LNCaP clone FGC (cell line): Measurements from ENCODE around the gene ALDH16A1.

Experiments used
- DNase-seq: peaks from one replicate; pipeline ENCODE4 v3.0.0-alpha.2; 2011; ENCODE audit warnings: low read depth
- H3K4me3 ChIP-seq: 2 replicates; pipeline ENCODE4 v1.5.1; 2011; ENCODE audit warnings: mild to moderate bottlenecking, low read depth, low read length, control low read depth
- CTCF ChIP-seq: IDR thresholded peaks from 2 replicates; pipeline ENCODE4 v1.5.1; 2012; ENCODE audit warnings: mild to moderate bottlenecking; ENCODE audit not compliant: control insufficient read depth, insufficient read depth; ENCODE audit errors: extremely low read depth

Gene ALDH16A1

GRCh38 chr19:49411681-49412326, 41.2 kb upstream of the ALDH16A1 start:
- no peak for DNase-seq
- H3K4me3 ChIP-seq: no peak overlapping the region
- no peak for TF ChIP-seq CTCF

DNA sequence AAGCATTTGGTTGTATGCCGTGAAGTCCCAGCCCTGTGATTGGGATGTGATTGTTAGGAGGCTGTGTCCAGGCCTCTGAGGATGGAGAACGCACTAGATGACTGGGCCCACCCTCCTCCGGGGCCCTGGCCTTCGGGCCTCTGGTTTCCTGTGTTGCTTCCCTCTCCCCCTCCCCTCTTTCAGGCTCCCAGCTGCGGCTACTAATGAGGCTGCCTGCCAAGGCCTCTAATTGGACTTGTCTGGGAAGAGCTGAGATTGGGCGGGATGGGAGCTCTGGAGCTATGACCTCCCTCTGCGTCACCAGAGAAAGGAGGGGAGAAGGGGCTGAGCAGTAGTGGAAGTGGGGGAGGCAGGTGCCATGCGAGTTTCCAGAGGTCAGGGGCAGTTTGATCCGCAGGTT, 39.7 kb upstream of the ALDH16A1 start:
- no peak overlapping the region for H3K4me3 ChIP-seq
- no peak for TF ChIP-seq CTCF
- no peak for DNase-seq

GRCh38 chr19:49414256-49414655, 38.8 kb upstream of the ALDH16A1 start:
- no peak for TF ChIP-seq CTCF
- no peak for DNase-seq
- H3K4me3 ChIP-seq: no peak overlapping the region

DNA sequence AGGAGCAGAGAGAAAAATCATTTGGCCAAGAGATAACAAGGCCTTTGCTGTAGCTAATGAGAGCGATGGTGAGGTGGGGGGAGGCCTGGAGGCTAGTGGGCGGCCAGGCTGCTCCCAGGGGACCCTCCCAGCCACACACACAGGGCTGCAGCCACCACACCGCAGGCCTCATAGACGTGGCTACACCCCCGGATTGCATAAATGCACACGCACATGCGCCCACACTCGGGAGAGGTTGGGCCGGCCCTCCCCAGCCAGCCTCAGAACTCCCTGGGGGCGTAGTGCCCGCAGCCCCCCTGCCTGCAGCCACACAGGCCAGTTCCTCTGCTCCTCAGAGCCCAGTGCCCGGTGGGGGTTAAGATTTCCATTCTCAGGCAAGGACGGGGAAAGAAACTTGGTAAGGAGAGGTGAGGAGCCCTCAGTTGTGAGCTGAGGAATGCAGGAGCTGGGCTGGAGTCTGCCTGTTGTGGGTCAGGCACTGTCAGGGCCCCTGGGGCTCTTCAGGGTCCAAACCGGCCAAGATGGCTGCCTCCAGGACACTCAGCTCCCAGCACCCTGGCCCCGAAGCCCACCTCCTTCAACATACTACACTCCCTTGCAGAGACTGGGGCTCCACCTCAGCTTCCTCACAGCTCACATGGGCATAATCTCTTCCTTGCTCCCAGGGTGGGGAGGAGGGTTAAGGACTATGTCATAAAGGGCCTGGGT, 37.8 kb upstream of the ALDH16A1 start:
- H3K4me3 ChIP-seq: no peak overlapping the region
- no peak for TF ChIP-seq CTCF
- no peak for DNase-seq

DNA sequence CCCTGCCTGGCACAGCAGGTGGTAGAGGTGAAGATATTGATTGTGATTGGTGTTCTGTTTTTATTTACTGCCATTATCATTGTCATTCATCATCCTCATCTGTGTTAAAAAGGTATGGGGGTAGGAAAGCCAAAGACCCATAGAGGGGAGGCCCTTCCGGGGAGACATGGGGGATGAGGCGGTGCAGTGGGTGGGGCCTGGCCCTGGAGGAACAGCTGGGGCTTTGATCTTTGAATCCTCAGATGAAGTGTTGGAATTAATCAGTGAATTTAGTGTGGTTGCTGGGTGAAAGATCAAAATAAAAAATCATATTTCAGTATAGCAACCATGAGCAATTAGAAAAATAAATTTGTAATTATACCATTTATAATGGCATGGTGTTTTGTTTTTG, 37.2 kb upstream of the ALDH16A1 start:
- H3K4me3 ChIP-seq: no peak overlapping the region
- no peak for DNase-seq
- no peak for TF ChIP-seq CTCF

- no peak overlapping the region for H3K4me3 ChIP-seq
- DNase-seq: no peak
- TF ChIP-seq CTCF: no peak
Measured at GRCh38 chr19:49417088-49417487, 35.9 kb upstream of the ALDH16A1 start.

DNA sequence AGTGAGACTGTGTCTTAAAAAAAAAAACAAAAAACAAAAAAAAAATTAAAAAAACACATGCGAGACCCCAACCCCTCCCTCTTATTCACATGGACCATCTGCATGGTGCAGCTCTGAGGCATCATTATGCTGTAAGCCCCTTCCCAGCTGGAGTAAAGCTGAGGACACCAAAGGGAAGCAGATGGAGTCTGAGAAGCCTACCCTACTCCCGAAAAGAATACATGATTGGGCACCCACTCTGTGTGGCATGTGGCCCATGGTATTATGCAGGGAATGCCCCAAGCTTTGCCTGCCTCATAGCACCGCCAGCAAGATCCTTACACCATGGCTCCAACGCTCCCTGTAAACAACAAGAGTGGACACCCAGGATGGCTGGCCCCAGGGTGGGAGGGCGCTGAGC, 34.5 kb upstream of the ALDH16A1 start:
- DNase-seq: no peak
- TF ChIP-seq CTCF: no peak
- no peak overlapping the region for H3K4me3 ChIP-seq
